Ascending aorta (tissue), 2 donors: ENCODE results near the gene AFP. TPM values are rescaled to one million over a fixed set of nuclear protein-coding genes. Genes with fewer than 3 reads are reported as not detected.

Experiments used
- DNase-seq, 2 donors: peaks; one replicate each; pipeline ENCODE4 v3.0.0-alpha.2; 2019; ENCODE audit warnings: low spot score in 2 of 2
- H3K27ac ChIP-seq, 2 donors: fragments of 200-600 bp; sonication (generic); one replicate each; pipeline ENCODE4 v1.5.1; 2016 to 2017; ENCODE audit warnings: mild to moderate bottlenecking in 1 of 2
- H3K27me3 ChIP-seq: fragments of 200-600 bp; sonication (generic); one replicate; pipeline ENCODE4 v1.5.1; 2017
- H3K36me3 ChIP-seq, 2 donors: fragments of 200-600 bp; sonication (generic); one replicate each; pipeline ENCODE4 v1.5.1; 2016
- H3K4me1 ChIP-seq, 2 donors: fragments of 200-600 bp; sonication (generic); one replicate each; pipeline ENCODE4 v1.5.1; 2016 to 2017; ENCODE audit warnings: mild to moderate bottlenecking in 1 of 2
- H3K4me3 ChIP-seq, 2 donors: fragments of 200-600 bp; sonication (generic); one replicate each; pipeline ENCODE4 v1.5.1; 2016 to 2017; ENCODE audit warnings: mild to moderate bottlenecking in 1 of 2
- H3K9me3 ChIP-seq, 2 donors: fragments of 200-600 bp; sonication (generic); one replicate each; pipeline ENCODE4 v1.5.1; 2016
- CTCF ChIP-seq, 3 experiments: fragments of 200-600 bp in 2 of 3; fragments of 450-650 bp in 1 of 3; sonication (generic) in 2 of 3; IDR thresholded peaks; one replicate each; pipeline ENCODE4 v1.5.1; 2016 to 2019; ENCODE audit warnings: antibody characterized with exemption in 3 of 3, mild to moderate bottlenecking in 1 of 3, moderate library complexity in 1 of 3
- intact Hi-C: fragments of 100-400 bp; cut with DNase I; formaldehyde crosslinking; loops from one replicate; pipeline ENCODE4 v1.15.1; 2023
- total RNA-seq: library from RNA; depleted of rRNA; stranded (reverse); fragments of >200 nt; gene quantifications from one replicate; pipeline ENCODE4 v1.1.0, GENCODE V29; 2016

AFP gene
- total RNA-seq, 1 donor from 2014 or later = not detected

- Histone ChIP-seq H3K4me1 (no peaks in the 10 kb centered on the region), H3K36me3 (no peaks in the 10 kb centered on the region), H3K27me3 (no peaks in the 10 kb centered on the region), H3K9me3 (no peaks in the 10 kb centered on the region), H3K4me3 (no peak overlapping the region), H3K27ac (no peak overlapping the region)
- TF ChIP-seq CTCF (IDR thresholded peaks at IDR 0.05) = no peak
- DNase-seq = no peak
- intact Hi-C loops = no loop called here
These were observed 39.7 kb upstream of the AFP start for GRCh38 chr4:73396304-73396703.

GRCh38 chr4:73396993-73397972, 38.7 kb upstream of the AFP start:
- Histone ChIP-seq H3K9me3 (no peaks in the 10 kb centered on the region), H3K4me3 (no peak overlapping the region), H3K4me1 (no peaks in the 10 kb centered on the region), H3K36me3 (no peaks in the 10 kb centered on the region), H3K27ac (no peak overlapping the region), H3K27me3 (no peaks in the 10 kb centered on the region)
- DNase-seq = no peak
- intact Hi-C loops = no loop called here
- TF ChIP-seq CTCF (IDR thresholded peaks at IDR 0.05) = no peak

GRCh38 chr4:73401412-73401811, 34.6 kb upstream of the AFP start:
- no peak for TF ChIP-seq CTCF (IDR thresholded peaks at IDR 0.05)
- H3K4me1 ChIP-seq = no peaks in the 10 kb centered on the region
- no peaks in the 10 kb centered on the region for H3K27me3 ChIP-seq
- H3K9me3 ChIP-seq = no peaks in the 10 kb centered on the region
- intact Hi-C loops = no loop called here
- H3K4me3 ChIP-seq = no peak overlapping the region
- DNase-seq = no peak
- no peak overlapping the region for H3K27ac ChIP-seq
- no peaks in the 10 kb centered on the region for H3K36me3 ChIP-seq

GRCh38 chr4:73404042-73404441, 32.0 kb upstream of the AFP start, which contains the start of gene ALB:
Gene ALB, plus strand, starts transcription at chr4:73404287. Its CDS starts 41 bp downstream, at chr4:73404328.
- Histone ChIP-seq H3K27ac (no peak within 1 kb of the TSS), H3K27me3 (no peaks in the 10 kb centered on the region), H3K4me3 (no peak within 1 kb of the TSS), H3K36me3 (no peaks in the 10 kb centered on the region), H3K9me3 (no peaks in the 10 kb centered on the region), H3K4me1 (no peaks in the 10 kb centered on the region)
- no peak for DNase-seq
- intact Hi-C loops = no loop called here
- TF ChIP-seq CTCF (IDR thresholded peaks at IDR 0.05) = no peak

GRCh38 chr4:73404457-73404856, 31.6 kb upstream of the AFP start:
- no peak overlapping the region for H3K27ac ChIP-seq
- intact Hi-C loops = no loop called here
- DNase-seq = no peak
- no peak for TF ChIP-seq CTCF (IDR thresholded peaks at IDR 0.05)
- H3K4me3 ChIP-seq = no peak overlapping the region
- no peaks in the 10 kb centered on the region for H3K9me3 ChIP-seq
- H3K36me3 ChIP-seq = no peaks in the 10 kb centered on the region
- no peaks in the 10 kb centered on the region for H3K4me1 ChIP-seq
- H3K27me3 ChIP-seq = no peaks in the 10 kb centered on the region
